ENCODE measurements around the gene LDLRAP1. TPM values are rescaled to one million over a fixed set of nuclear protein-coding genes. Genes with fewer than 3 reads are reported as not detected.
A peak's percentile ranks its signal among the peaks of the same experiment; 100 is the strongest.

The LDLRAP1 gene
- polyA plus RNA-seq (2012; ENCODE audit: insufficient read depth, insufficient read length, low read depth): 2.6 TPM

GRCh38 chr1:25543425-25544242, at the start of gene LDLRAP1:
Gene LDLRAP1 (plus strand): TSS chr1:25543606. CDS start chr1:25543699, 93 bp downstream.
- Histone ChIP-seq H3K4me3 (ENCODE audit: low read depth, low read length) (peak within 1 kb of the TSS; percentile 51), H3K4me1 (no peaks in the 10 kb centered on the region), H3K27me3 (no peaks in the 10 kb centered on the region), H3K9me3 (no peaks in the 10 kb centered on the region), H3K36me3 (no peaks in the 10 kb centered on the region)
- peak; percentile 66 for DNase-seq
- TF ChIP-seq CTCF (IDR thresholded peaks at IDR 0.05; ENCODE audit: low read depth, low read length): no peak

- Histone ChIP-seq H3K9me3 (no peaks in the 10 kb centered on the region), H3K36me3 (peaks cover 5% of the 10 kb centered on the region; the same call in 1 of the 2 replicates), H3K27me3 (no peaks in the 10 kb centered on the region), H3K4me3 (ENCODE audit: low read depth, low read length) (no peak overlapping the region), H3K4me1 (no peaks in the 10 kb centered on the region)
- no peak for TF ChIP-seq CTCF (IDR thresholded peaks at IDR 0.05; ENCODE audit: low read depth, low read length)
- no peak for DNase-seq
These were observed 48.5 kb upstream of the LDLRAP1 start for GRCh38 chr1:25494952-25495351.

- no peak for DNase-seq
- H3K36me3 ChIP-seq: peaks cover 3% of the 10 kb centered on the region; the same call in 1 of the 2 replicates
These were observed 42.7 kb upstream of the LDLRAP1 start for GRCh38 chr1:25500694-25501093.

GRCh38 chr1:25501235-25502058, 42.0 kb upstream of the LDLRAP1 start:
- H3K36me3 ChIP-seq: peaks cover 3% of the 10 kb centered on the region; the same call in 1 of the 2 replicates
- H3K27me3 ChIP-seq: no peaks in the 10 kb centered on the region
- no peaks in the 10 kb centered on the region for H3K9me3 ChIP-seq
- no peak for DNase-seq
- H3K4me1 ChIP-seq: no peaks in the 10 kb centered on the region
- no peak overlapping the region for H3K4me3 ChIP-seq (ENCODE audit: low read depth, low read length)
- TF ChIP-seq CTCF (IDR thresholded peaks at IDR 0.05; ENCODE audit: low read depth, low read length): no peak

More at GRCh38 chr1:25500694-25501093, 42.7 kb upstream of the LDLRAP1 start:
- no peak overlapping the region for H3K4me3 ChIP-seq (ENCODE audit: low read depth, low read length)
- no peak for TF ChIP-seq CTCF (IDR thresholded peaks at IDR 0.05; ENCODE audit: low read depth, low read length)
- no peaks in the 10 kb centered on the region for H3K27me3 ChIP-seq
- no peaks in the 10 kb centered on the region for H3K9me3 ChIP-seq
- no peaks in the 10 kb centered on the region for H3K4me1 ChIP-seq

- no peak for TF ChIP-seq CTCF (IDR thresholded peaks at IDR 0.05; ENCODE audit: low read depth, low read length)
- H3K4me1 ChIP-seq: no peaks in the 10 kb centered on the region
- no peaks in the 10 kb centered on the region for H3K27me3 ChIP-seq
- no peaks in the 10 kb centered on the region for H3K9me3 ChIP-seq
- H3K4me3 ChIP-seq (ENCODE audit: low read depth, low read length): no peak overlapping the region
- peaks cover 3% of the 10 kb centered on the region; the same call in 1 of the 2 replicates for H3K36me3 ChIP-seq
- DNase-seq: no peak
These were observed 40.4 kb upstream of the LDLRAP1 start for GRCh38 chr1:25502957-25503356.
